Measurements from ENCODE around the gene TTC23. TPM values are rescaled to one million over a fixed set of nuclear protein-coding genes. Genes with fewer than 3 reads are reported as not detected.

TTC23 gene
- total RNA-seq, 1 experiment from 2014 or later: 13.4 TPM

DNA sequence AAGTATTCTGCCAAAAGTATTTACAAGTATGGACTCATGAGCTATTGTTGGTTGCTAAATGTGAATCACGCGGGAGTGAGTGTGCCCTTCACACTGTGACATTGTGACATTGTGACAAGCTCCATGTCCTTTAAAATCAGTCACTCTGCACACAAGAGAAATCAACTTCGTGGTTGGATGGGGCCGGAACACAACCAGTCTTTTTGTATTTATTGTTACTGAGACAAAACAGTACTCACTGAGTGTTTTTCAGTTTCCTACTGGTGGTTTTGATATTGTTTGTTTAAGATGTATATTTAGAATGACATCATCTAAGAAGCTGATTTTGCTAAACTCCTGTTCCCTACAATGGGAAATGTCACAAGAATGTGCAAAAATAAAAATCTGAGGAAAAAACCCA lies 114.2 kb downstream of the TTC23 start:
- Histone ChIP-seq H3K27ac (ENCODE audit: low read depth, low read length, poor library complexity, severe bottlenecking) (no peak overlapping the region), H3K4me1 (ENCODE audit: insufficient read depth, low read length, poor library complexity, severe bottlenecking) (no peaks in the 10 kb centered on the region)
- TF ChIP-seq, protein P1, sequence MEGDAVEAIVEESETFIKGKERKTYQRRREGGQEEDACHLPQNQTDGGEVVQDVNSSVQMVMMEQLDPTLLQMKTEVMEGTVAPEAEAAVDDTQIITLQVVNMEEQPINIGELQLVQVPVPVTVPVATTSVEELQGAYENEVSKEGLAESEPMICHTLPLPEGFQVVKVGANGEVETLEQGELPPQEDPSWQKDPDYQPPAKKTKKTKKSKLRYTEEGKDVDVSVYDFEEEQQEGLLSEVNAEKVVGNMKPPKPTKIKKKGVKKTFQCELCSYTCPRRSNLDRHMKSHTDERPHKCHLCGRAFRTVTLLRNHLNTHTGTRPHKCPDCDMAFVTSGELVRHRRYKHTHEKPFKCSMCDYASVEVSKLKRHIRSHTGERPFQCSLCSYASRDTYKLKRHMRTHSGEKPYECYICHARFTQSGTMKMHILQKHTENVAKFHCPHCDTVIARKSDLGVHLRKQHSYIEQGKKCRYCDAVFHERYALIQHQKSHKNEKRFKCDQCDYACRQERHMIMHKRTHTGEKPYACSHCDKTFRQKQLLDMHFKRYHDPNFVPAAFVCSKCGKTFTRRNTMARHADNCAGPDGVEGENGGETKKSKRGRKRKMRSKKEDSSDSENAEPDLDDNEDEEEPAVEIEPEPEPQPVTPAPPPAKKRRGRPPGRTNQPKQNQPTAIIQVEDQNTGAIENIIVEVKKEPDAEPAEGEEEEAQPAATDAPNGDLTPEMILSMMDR (conservative IDR thresholded peaks at IDR 0.05; ENCODE audit: low read depth, low read length): no peak
- TF ChIP-seq EZH2 (IDR thresholded peaks at IDR 0.05; ENCODE audit: borderline replicate concordance, low read depth, low read length, poor library complexity, severe bottlenecking): no peak

DNA sequence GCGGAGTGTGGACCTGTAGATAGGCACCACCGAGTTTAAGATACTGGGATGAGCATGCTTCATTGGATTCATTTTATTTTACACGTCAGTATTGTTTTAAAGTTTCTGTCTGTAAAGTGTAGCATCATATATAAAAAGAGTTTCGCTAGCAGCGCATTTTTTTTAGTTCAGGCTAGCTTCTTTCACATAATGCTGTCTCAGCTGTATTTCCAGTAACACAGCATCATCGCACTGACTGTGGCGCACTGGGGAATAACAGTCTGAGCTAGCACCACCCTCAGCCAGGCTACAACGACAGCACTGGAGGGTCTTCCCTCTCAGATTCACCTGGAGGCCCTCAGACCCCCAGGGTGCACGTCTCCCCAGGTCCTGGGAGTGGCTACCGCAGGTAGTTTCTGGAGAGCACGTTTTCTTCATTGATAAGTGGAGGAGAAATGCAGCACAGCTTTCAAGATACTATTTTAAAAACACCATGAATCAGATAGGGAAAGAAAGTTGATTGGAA lies 115.0 kb downstream of the TTC23 start:
- TF ChIP-seq, protein P1 (conservative IDR thresholded peaks at IDR 0.05; ENCODE audit: low read depth, low read length): no peak
- TF ChIP-seq EZH2 (IDR thresholded peaks at IDR 0.05; ENCODE audit: borderline replicate concordance, low read depth, low read length, poor library complexity, severe bottlenecking): no peak
- ChIA-PET CTCF (no interaction called here), POLR2A (ENCODE audit: low non-redundant PET) (no interaction called here)
- Histone ChIP-seq H3K36me3 (ENCODE audit: insufficient read depth, low read length, poor library complexity, severe bottlenecking) (no peaks in the 10 kb centered on the region), H3K27ac (ENCODE audit: low read depth, low read length, poor library complexity, severe bottlenecking) (no peak overlapping the region), H3K4me3 (ENCODE audit: low read depth, low read length, poor library complexity, severe bottlenecking) (no peak overlapping the region), H3K4me1 (ENCODE audit: insufficient read depth, low read length, poor library complexity, severe bottlenecking) (no peaks in the 10 kb centered on the region), H3K9me3 (ENCODE audit: low read depth, low read length, poor library complexity, severe bottlenecking) (no peaks in the 10 kb centered on the region), H3K27me3 (replicated peaks; ENCODE audit: insufficient read depth, low read depth, low read length, poor library complexity) (no peaks in the 10 kb centered on the region)
- no peak for DNase-seq (ENCODE audit: low spot score)
- no TSS peak for BruUV-seq (replicated peaks)
- intact Hi-C loops (cut with micrococcal nuclease; ENCODE audit: unreplicated experiment): no loop called here

More for the DNA sequence above, 114.2 kb downstream of the TTC23 start:
- no peaks in the 10 kb centered on the region for H3K36me3 ChIP-seq (ENCODE audit: insufficient read depth, low read length, poor library complexity, severe bottlenecking)
- H3K4me3 ChIP-seq (ENCODE audit: low read depth, low read length, poor library complexity, severe bottlenecking): no peak overlapping the region
- H3K9me3 ChIP-seq (ENCODE audit: low read depth, low read length, poor library complexity, severe bottlenecking): no peaks in the 10 kb centered on the region
- no peak for DNase-seq (ENCODE audit: low spot score)
- POLR2A ChIA-PET (ENCODE audit: low non-redundant PET): no interaction called here
- H3K27me3 ChIP-seq (replicated peaks; ENCODE audit: insufficient read depth, low read depth, low read length, poor library complexity): no peaks in the 10 kb centered on the region
- no TSS peak for BruUV-seq (replicated peaks)
- intact Hi-C loops (cut with micrococcal nuclease; ENCODE audit: unreplicated experiment): no loop called here
- CTCF ChIA-PET: no interaction called here

DNA sequence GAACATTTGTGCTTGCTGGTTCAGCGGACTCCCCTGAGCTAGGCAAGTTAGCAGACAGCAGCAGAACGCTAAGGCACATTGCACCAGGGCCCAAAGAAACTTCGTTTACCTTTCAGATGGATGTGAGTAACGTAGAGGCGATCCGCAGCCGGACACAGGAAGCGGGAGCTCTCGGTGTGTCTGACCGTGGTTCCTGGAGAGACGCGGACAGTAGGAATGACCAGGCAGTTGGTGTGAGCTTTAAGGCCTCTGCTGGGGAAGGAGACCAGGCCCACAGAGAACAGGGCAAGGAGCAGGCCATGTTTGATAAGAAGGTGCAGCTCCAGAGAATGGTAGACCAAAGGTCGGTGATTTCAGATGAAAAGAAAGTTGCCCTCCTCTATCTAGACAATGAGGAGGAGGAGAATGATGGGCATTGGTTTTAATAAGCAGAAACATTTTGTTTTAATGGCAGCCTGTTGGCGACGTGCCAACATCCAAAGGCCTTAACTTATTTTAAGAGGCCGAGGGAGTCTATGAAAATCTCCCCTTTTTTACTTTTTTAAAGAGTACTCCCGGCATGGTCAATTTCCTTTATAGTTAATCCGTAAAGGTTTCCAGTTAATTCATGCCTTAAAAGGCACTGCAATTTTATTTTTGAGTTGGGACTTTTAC lies 116.6 kb downstream of the TTC23 start:
- intact Hi-C loops (cut with micrococcal nuclease; ENCODE audit: unreplicated experiment): no loop called here
- no TSS peak for BruUV-seq (replicated peaks)
- no peak for TF ChIP-seq EZH2 (IDR thresholded peaks at IDR 0.05; ENCODE audit: borderline replicate concordance, low read depth, low read length, poor library complexity, severe bottlenecking)
- TF ChIP-seq, protein P1 (conservative IDR thresholded peaks at IDR 0.05; ENCODE audit: low read depth, low read length): no peak
- Histone ChIP-seq H3K4me3 (ENCODE audit: low read depth, low read length, poor library complexity, severe bottlenecking) (no peak overlapping the region), H3K27me3 (replicated peaks; ENCODE audit: insufficient read depth, low read depth, low read length, poor library complexity) (no peaks in the 10 kb centered on the region), H3K9me3 (ENCODE audit: low read depth, low read length, poor library complexity, severe bottlenecking) (no peaks in the 10 kb centered on the region), H3K36me3 (ENCODE audit: insufficient read depth, low read length, poor library complexity, severe bottlenecking) (no peaks in the 10 kb centered on the region), H3K27ac (ENCODE audit: low read depth, low read length, poor library complexity, severe bottlenecking) (no peak overlapping the region), H3K4me1 (ENCODE audit: insufficient read depth, low read length, poor library complexity, severe bottlenecking) (no peaks in the 10 kb centered on the region)
- no peak for DNase-seq (ENCODE audit: low spot score)
- CTCF ChIA-PET: no interaction called here
- POLR2A ChIA-PET (ENCODE audit: low non-redundant PET): no interaction called here
